B cell (primary cell): ENCODE results near the gene FEZF1. TPM values are rescaled to one million over a fixed set of nuclear protein-coding genes. Genes with fewer than 3 reads are reported as not detected.

ENCODE experiments used
- ATAC-seq: fragments of 200-7000 bp; cut with Tn5 transposase; one replicate; pipeline ENCODE4 v1.10.0; 2021; ENCODE audit warnings: low read depth, mild to moderate bottlenecking, moderate number of reproducible peaks, moderate library complexity
- CTCF ChIA-PET: fragments of 350-600 bp; sonication (Branson Sonifier 250); formaldehyde crosslinking; loops from one replicate; lab custom pipeline; 2021; ENCODE audit warnings: antibody characterized with exemption, inconsistent platforms; lab: Charles Lee
- POLR2A ChIA-PET: fragments of 350-600 bp; sonication (Branson Sonifier 250); formaldehyde crosslinking; loops from one replicate; lab custom pipeline; 2021; ENCODE audit warnings: antibody characterized with exemption; lab: Charles Lee
- DNase-seq: peaks from one replicate; pipeline ENCODE4 v3.0.0; 2013
- H2AFZ ChIP-seq: 2 replicates; pipeline ENCODE4 v1.6.1; 2012; ENCODE audit warnings: mild to moderate bottlenecking, low read depth, low read length; ENCODE audit not compliant: insufficient read depth, poor library complexity, severe bottlenecking
- H3K27ac ChIP-seq, 2 donors: 1 replicate in 1 of 2; 2 replicates in 1 of 2; pipeline ENCODE4 v1.5.1; 2012 to 2013; ENCODE audit warnings: low read length in 2 of 2, mild to moderate bottlenecking in 2 of 2, moderate library complexity in 1 of 2
- H3K27me3 ChIP-seq, 4 experiments: fragments of 200-600 bp in 1 of 4; sonication (generic) in 1 of 4; replicated peaks in 1 of 4; 1 replicate in 2 of 4; 2 replicates in 2 of 4; pipeline versions ENCODE4 v1.6.1 to v1.7.0; 2013 to 2016; ENCODE audit warnings: low read length in 3 of 4, mild to moderate bottlenecking in 2 of 4, mixed read lengths in 1 of 4, moderate library complexity in 1 of 4; ENCODE audit not compliant: insufficient read depth in 4 of 4, control insufficient read depth in 3 of 4; ENCODE audit errors: control extremely low read depth in 1 of 4
- H3K36me3 ChIP-seq, 2 experiments: replicated peaks in 1 of 2; 1 replicate in 1 of 2; 2 replicates in 1 of 2; pipeline versions ENCODE4 v1.6.1 to v1.7.1; 2013; ENCODE audit warnings: low read length in 1 of 2; ENCODE audit not compliant: insufficient read depth in 2 of 2, control insufficient read depth in 1 of 2; ENCODE audit errors: control extremely low read depth in 1 of 2, extremely low read depth in 1 of 2
- H3K4me1 ChIP-seq, 2 donors: fragments of 200-600 bp in 1 of 2; sonication (generic) in 1 of 2; 1 replicate in 1 of 2; 2 replicates in 1 of 2; pipeline versions ENCODE4 v1.5.1 to v1.6.1; 2013 to 2017; ENCODE audit warnings: low read length in 2 of 2; ENCODE audit not compliant: control insufficient read depth in 2 of 2, insufficient read depth in 2 of 2
- H3K4me2 ChIP-seq: replicated peaks from 2 replicates; pipeline ENCODE3; 2012; ENCODE audit warnings: mild to moderate bottlenecking, low read depth, low read length; ENCODE audit not compliant: poor library complexity, severe bottlenecking
- H3K4me3 ChIP-seq, 5 experiments: fragments of 200-600 bp in 1 of 5; sonication (generic) in 1 of 5; 1 replicate in 3 of 5; 2 replicates in 2 of 5; pipeline versions ENCODE4 v1.5.1 to v1.7.0; 2011 to 2016; ENCODE audit warnings: low read length in 4 of 5, mild to moderate bottlenecking in 4 of 5, low read depth in 2 of 5, control low read depth in 1 of 5, moderate library complexity in 1 of 5; ENCODE audit not compliant: insufficient read depth in 1 of 5; ENCODE audit errors: control extremely low read depth in 1 of 5, extremely low read depth in 1 of 5
- H3K79me2 ChIP-seq: fragments of 200-600 bp; sonication (generic); one replicate; pipeline ENCODE4 v1.6.0; 2016; ENCODE audit warnings: low read length; ENCODE audit not compliant: control insufficient read depth, insufficient read depth
- H3K9ac ChIP-seq: fragments of 200-600 bp; sonication (generic); 2 replicates; pipeline ENCODE4 v1.6.1; 2017; ENCODE audit warnings: mild to moderate bottlenecking, low read length, moderate library complexity
- H3K9me3 ChIP-seq, 3 donors: one replicate each; pipeline versions ENCODE4 v1.6.1 to v1.7.1; 2013; ENCODE audit warnings: low read length in 2 of 3; ENCODE audit not compliant: control insufficient read depth in 2 of 3, insufficient read depth in 1 of 3; ENCODE audit errors: control extremely low read depth in 1 of 3
- H4K20me1 ChIP-seq: 2 replicates; pipeline ENCODE4 v1.6.0; 2012; ENCODE audit warnings: mild to moderate bottlenecking, low read length; ENCODE audit not compliant: insufficient read depth, control insufficient read depth, poor library complexity, severe bottlenecking
- H3K27ac Mint-ChIP-seq: one replicate; pipeline ENCODE4 v1.8.0; 2021; ENCODE audit warnings: mixed read lengths
- H3K27me3 Mint-ChIP-seq: one replicate; pipeline ENCODE4 v1.8.0; 2021; ENCODE audit warnings: mixed read lengths
- H3K4me1 Mint-ChIP-seq: one replicate; pipeline ENCODE4 v1.8.0; 2021; ENCODE audit warnings: mixed read lengths
- H3K4me3 Mint-ChIP-seq: one replicate; pipeline ENCODE4 v1.8.0; 2021; ENCODE audit warnings: mixed read lengths
- H3K9me3 Mint-ChIP-seq: one replicate; pipeline ENCODE4 v1.8.0; 2022; ENCODE audit warnings: mixed read lengths; ENCODE audit not compliant: insufficient read depth
- EZH2 ChIP-seq: IDR thresholded peaks from 2 replicates; pipeline ENCODE4 v1.6.1; 2012; ENCODE audit warnings: borderline replicate concordance, low read depth, mild to moderate bottlenecking, moderate library complexity, low read length; ENCODE audit not compliant: insufficient read depth, poor library complexity, severe bottlenecking
- WGBS: methylation state at CpG from one replicate; pipeline ENCODE4 v1.1.5; 2013; ENCODE audit warnings: missing lambda C conversion rate; ENCODE audit not compliant: insufficient coverage; 5-methylcytosine and 5-hydroxymethylcytosine counted together
- intact Hi-C: fragments of 100-400 bp; cut with micrococcal nuclease; formaldehyde crosslinking; loops from one replicate; pipeline ENCODE4 v1.10.0; 2022
- polyA plus RNA-seq: library from polyadenylated mRNA; depleted of rRNA; stranded (reverse); fragments of >200 nt; gene quantifications from 2 replicates; pipeline ENCODE4 v1.2.3, GENCODE V29; 2012
- total RNA-seq, 2 donors: library from RNA; stranded (reverse); fragments of 120-200 nt in 1 of 2; gene quantifications; 1 replicate in 1 of 2; 2 replicates in 1 of 2; pipeline versions ENCODE4 v1.2.3 to v1.2.4, GENCODE V29; 2013 to 2022
- TF ChIP-seq, protein P1 (sequence below): fragments of 200-600 bp; IDR thresholded peaks from one replicate; pipeline ENCODE4 v1.8.0; 2022; ENCODE audit warnings: antibody characterized with exemption, mild to moderate bottlenecking

Gene FEZF1
- total and polyA plus RNA-seq, 2 donors (not counting 1 experiment from before 2014, with no cell fraction given) = not detected

GRCh38 chr7:122291189-122291588 lies 13.4 kb downstream of the FEZF1 start:
- Histone ChIP-seq H4K20me1 (no peaks in the 10 kb centered on the region), H3K4me2 (no peak overlapping the region), H3K9ac (no peak overlapping the region), H3K36me3 (no peaks in the 10 kb centered on the region), H3K4me3 (no peak overlapping the region), H3K9me3 (no peaks in the 10 kb centered on the region), H2AFZ (no peak overlapping the region), H3K27me3 (no peaks in the 10 kb centered on the region), H3K4me1 (no peaks in the 10 kb centered on the region), H3K27ac (no peak overlapping the region), H3K79me2 (no peaks in the 10 kb centered on the region)
- Mint-ChIP-seq H3K4me3 (no peak overlapping the region), H3K27ac (no peak overlapping the region), H3K27me3 (peaks cover 12% of the 10 kb centered on the region), H3K4me1 (no peaks in the 10 kb centered on the region), H3K9me3 (no peaks in the 10 kb centered on the region)
- TF ChIP-seq EZH2 = no peak
- 100% methylated on average over 1 of the region's 2 CpGs for WGBS
- DNase-seq (no peak), ATAC-seq (no peak)
- intact Hi-C loops = no loop called here
- POLR2A ChIA-PET = no interaction called here
- CTCF ChIA-PET = no interaction called here

- H3K27me3 ChIP-seq = no peaks in the 10 kb centered on the region
- no peaks in the 10 kb centered on the region for H4K20me1 ChIP-seq
- no peaks in the 10 kb centered on the region for H3K4me1 Mint-ChIP-seq
- intact Hi-C loops = no loop called here
- no peak overlapping the region for H3K4me2 ChIP-seq
- WGBS = no CpG with 5 or more reads among the region's 1 CpG
- H3K36me3 ChIP-seq = no peaks in the 10 kb centered on the region
- no peak overlapping the region for H3K4me3 Mint-ChIP-seq
- no peaks in the 10 kb centered on the region for H3K79me2 ChIP-seq
- H3K4me3 ChIP-seq = no peak overlapping the region
- H3K9ac ChIP-seq = no peak overlapping the region
- ChIA-PET CTCF (no interaction called here), POLR2A (no interaction called here)
- peaks cover 6% of the 10 kb centered on the region for H3K27me3 Mint-ChIP-seq
- no peak overlapping the region for H3K27ac Mint-ChIP-seq
- no peaks in the 10 kb centered on the region for H3K9me3 ChIP-seq
- TF ChIP-seq EZH2 = no peak
- TF ChIP-seq, protein P1, sequence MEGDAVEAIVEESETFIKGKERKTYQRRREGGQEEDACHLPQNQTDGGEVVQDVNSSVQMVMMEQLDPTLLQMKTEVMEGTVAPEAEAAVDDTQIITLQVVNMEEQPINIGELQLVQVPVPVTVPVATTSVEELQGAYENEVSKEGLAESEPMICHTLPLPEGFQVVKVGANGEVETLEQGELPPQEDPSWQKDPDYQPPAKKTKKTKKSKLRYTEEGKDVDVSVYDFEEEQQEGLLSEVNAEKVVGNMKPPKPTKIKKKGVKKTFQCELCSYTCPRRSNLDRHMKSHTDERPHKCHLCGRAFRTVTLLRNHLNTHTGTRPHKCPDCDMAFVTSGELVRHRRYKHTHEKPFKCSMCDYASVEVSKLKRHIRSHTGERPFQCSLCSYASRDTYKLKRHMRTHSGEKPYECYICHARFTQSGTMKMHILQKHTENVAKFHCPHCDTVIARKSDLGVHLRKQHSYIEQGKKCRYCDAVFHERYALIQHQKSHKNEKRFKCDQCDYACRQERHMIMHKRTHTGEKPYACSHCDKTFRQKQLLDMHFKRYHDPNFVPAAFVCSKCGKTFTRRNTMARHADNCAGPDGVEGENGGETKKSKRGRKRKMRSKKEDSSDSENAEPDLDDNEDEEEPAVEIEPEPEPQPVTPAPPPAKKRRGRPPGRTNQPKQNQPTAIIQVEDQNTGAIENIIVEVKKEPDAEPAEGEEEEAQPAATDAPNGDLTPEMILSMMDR = no peak
- no peak for ATAC-seq
- H3K4me1 ChIP-seq = no peaks in the 10 kb centered on the region
- H3K27ac ChIP-seq = no peak overlapping the region
- no peak for DNase-seq
- H3K9me3 Mint-ChIP-seq = no peaks in the 10 kb centered on the region
- H2AFZ ChIP-seq = no peak overlapping the region
Measured at GRCh38 chr7:122290476-122290875, 14.1 kb downstream of the FEZF1 start.
